Measurements from ENCODE around the gene MEF2B. TPM values are rescaled to one million over a fixed set of nuclear protein-coding genes. Genes with fewer than 3 reads are reported as not detected.
"Not testable (repeated sequence)": the region's sequence is repeated elsewhere in the genome, so short reads cannot be mapped to it uniquely, and the experiment has no call there.

MEF2B gene
- total RNA-seq, 1 donor from 2014 or later: 0.49 TPM

DNA sequence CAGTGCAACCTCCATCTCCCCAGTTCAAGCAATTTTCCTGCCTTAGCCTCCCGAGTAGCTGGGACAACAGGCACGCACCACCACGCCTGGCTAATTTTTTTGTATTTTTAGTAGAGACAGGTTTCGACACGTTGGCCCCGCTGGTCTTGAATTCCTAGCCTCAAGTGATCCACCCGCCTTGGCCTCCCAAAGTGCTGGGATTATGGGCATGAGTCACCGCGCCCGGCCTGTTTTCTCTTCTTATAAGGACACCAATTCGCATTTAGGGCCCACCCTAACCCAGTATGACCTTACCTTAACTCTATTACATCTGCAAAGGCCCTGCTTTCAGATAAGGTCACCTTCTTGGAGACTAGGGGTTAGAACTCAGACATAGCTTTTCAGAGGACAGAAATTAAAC is 66.9 kb downstream of the MEF2B start:
- H3K4me1 ChIP-seq: peaks cover 13% of the 10 kb centered on the region
- peaks cover 25% of the 10 kb centered on the region for H3K36me3 ChIP-seq
- no peak overlapping the region for H3K27ac ChIP-seq (replicated peaks)
- no peaks in the 10 kb centered on the region for H3K9me3 ChIP-seq (replicated peaks)
- H3K27me3 ChIP-seq (ENCODE audit: low read depth): no peaks in the 10 kb centered on the region
- H3K4me3 ChIP-seq: no peak overlapping the region
- intact Hi-C loops (cut with micrococcal nuclease): no loop called here
- TF ChIP-seq, protein P1, sequence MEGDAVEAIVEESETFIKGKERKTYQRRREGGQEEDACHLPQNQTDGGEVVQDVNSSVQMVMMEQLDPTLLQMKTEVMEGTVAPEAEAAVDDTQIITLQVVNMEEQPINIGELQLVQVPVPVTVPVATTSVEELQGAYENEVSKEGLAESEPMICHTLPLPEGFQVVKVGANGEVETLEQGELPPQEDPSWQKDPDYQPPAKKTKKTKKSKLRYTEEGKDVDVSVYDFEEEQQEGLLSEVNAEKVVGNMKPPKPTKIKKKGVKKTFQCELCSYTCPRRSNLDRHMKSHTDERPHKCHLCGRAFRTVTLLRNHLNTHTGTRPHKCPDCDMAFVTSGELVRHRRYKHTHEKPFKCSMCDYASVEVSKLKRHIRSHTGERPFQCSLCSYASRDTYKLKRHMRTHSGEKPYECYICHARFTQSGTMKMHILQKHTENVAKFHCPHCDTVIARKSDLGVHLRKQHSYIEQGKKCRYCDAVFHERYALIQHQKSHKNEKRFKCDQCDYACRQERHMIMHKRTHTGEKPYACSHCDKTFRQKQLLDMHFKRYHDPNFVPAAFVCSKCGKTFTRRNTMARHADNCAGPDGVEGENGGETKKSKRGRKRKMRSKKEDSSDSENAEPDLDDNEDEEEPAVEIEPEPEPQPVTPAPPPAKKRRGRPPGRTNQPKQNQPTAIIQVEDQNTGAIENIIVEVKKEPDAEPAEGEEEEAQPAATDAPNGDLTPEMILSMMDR (IDR thresholded peaks at IDR 0.05; ENCODE audit: borderline replicate concordance): no peak
- no peak for DNase-seq

- intact Hi-C loops (cut with micrococcal nuclease); H3K27me3 ChIP-seq (ENCODE audit: low read depth); H3K27ac ChIP-seq (replicated peaks); DNase-seq; H3K9me3 ChIP-seq (replicated peaks); H3K4me3 ChIP-seq: not testable (repeated sequence)
- H3K36me3 ChIP-seq: peaks cover 31% of the 10 kb centered on the region
- peaks cover 13% of the 10 kb centered on the region for H3K4me1 ChIP-seq
Observed at GRCh38 chr19:19102566-19102965, 67.5 kb downstream of the MEF2B start.

DNA sequence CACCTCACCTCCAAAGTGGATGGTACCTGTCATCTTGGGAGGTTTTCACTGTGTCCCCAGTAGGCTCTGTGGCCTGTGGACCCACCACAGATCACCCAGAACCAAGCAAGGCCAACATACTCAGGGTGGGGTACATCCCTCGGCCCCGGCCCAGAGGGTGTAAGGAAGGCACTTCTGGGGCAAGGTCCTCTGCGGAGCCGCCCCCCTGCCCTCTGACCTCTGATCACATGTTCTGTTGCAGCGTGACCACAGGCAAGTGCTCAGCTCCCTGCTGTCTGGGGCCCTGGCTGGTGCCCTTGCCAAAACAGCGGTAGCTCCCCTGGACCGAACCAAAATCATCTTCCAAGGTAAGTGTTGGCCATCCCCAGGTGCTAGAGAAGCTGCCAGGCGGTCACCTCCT is 68.5 kb downstream of the MEF2B start:
- Histone ChIP-seq H3K4me3 (no peak overlapping the region), H3K36me3 (peaks cover 41% of the 10 kb centered on the region), H3K4me1 (peaks cover 13% of the 10 kb centered on the region), H3K27ac (replicated peaks) (no peak overlapping the region), H3K9me3 (replicated peaks) (no peaks in the 10 kb centered on the region), H3K27me3 (ENCODE audit: low read depth) (no peaks in the 10 kb centered on the region)
- intact Hi-C loops (cut with micrococcal nuclease): no loop called here
- TF ChIP-seq, protein P1 (IDR thresholded peaks at IDR 0.05; ENCODE audit: borderline replicate concordance): no peak
- no peak for DNase-seq

DNA sequence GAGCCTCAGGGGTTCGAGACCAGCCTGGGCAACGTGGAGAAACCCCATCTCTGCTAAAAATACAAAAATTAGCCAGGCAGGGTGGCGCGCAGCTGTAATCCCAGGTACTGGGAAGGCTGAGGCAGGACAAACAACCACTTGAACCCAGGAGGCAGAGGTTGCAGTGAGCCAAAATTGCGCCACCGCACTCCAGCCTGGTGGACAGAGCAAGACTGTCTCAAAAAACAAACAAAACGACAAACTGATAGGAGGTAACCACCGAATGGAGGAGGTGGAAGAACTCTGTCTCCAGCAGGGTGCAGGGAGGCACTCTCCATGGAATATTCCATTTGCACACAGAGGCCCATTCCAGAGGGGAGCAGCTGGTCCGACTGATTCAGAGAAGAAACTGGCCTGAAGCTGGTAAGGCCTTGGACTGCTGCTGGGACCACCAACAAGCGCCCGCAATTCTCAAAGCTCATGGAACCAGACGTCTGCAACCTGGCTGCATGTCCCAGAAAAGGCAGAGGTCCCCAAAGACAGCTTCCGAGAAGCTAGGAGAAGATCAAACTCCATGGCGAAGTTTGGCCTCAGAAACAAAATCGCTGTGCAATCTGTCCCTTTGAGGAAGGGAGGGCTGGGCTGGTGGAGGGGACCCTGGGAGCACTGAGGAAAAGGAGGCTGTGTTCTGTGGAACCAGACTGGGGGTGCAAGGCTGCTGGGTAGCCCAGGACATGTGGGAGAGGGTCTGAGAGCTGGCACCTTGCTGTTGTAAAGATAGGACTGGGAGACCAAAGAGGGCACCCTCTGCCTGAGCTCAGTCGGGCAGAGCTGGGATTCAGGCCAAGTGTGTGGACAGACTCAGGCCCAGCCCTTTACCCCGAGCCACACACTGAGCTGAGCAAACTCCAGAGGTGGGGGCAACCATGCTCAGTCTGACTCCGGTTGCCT is 71.1 kb downstream of the MEF2B start:
- no peaks in the 10 kb centered on the region for H3K4me1 ChIP-seq
- peaks cover 41% of the 10 kb centered on the region for H3K36me3 ChIP-seq
- TF ChIP-seq, protein P1 (IDR thresholded peaks at IDR 0.05; ENCODE audit: borderline replicate concordance): no peak
- no peaks in the 10 kb centered on the region for H3K27me3 ChIP-seq (ENCODE audit: low read depth)
- no peak overlapping the region for H3K4me3 ChIP-seq
- intact Hi-C loops (cut with micrococcal nuclease): no loop called here
- no peak for DNase-seq
- H3K9me3 ChIP-seq (replicated peaks): no peaks in the 10 kb centered on the region
- H3K27ac ChIP-seq (replicated peaks): no peak overlapping the region

DNA sequence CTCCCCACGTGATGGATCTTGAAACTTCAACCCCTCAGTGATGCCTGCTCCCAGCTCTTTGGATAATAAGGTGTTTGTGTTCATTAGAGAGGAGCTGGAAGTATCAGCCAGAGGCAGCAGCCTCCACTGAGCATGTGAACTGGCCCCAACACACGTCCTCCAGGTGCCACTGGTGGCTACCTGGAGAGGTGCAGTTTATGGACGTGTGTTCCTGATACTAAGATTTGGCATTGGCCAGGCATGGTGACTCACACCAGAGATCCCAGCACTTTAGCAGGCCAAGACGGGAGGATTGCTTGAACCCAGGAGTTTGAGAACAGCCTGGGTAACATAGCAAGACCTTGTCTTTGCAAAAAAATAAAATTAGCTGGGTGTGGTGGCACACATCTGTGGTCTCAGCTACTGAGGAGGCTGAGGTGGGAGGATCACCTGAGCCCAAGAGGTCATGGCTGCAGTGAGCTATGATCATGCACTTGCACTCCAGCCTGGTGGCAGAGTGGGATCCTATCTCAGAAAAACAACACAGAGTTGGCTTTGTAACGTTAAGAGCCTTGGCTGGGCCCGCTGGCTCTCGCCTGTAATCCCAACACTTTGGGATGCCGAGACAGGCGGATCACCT is 71.9 kb downstream of the MEF2B start:
- DNase-seq: no peak
- H3K4me1 ChIP-seq: no peaks in the 10 kb centered on the region
- H3K4me3 ChIP-seq: no peak overlapping the region
- H3K27me3 ChIP-seq (ENCODE audit: low read depth): no peaks in the 10 kb centered on the region
- TF ChIP-seq, protein P1 (IDR thresholded peaks at IDR 0.05; ENCODE audit: borderline replicate concordance): no peak
- no peak overlapping the region for H3K27ac ChIP-seq (replicated peaks)
- H3K36me3 ChIP-seq: peaks cover 41% of the 10 kb centered on the region
- intact Hi-C loops (cut with micrococcal nuclease): no loop called here
- H3K9me3 ChIP-seq (replicated peaks): no peaks in the 10 kb centered on the region

All from left ventricle myocardium inferior (tissue), 1 donor.